HG02840 (cell line): Measurements from ENCODE around the gene DKK1.

ENCODE experiments used
- ATAC-seq: cut with Tn5 transposase; IDR thresholded peaks from one replicate; pipeline ENCODE4 v1.9.1; 2021; ENCODE audit warnings: mild to moderate bottlenecking, moderate library complexity, moderate number of reproducible peaks; ENCODE audit not compliant: unreplicated experiment, low FRiP score

Gene DKK1

DNA sequence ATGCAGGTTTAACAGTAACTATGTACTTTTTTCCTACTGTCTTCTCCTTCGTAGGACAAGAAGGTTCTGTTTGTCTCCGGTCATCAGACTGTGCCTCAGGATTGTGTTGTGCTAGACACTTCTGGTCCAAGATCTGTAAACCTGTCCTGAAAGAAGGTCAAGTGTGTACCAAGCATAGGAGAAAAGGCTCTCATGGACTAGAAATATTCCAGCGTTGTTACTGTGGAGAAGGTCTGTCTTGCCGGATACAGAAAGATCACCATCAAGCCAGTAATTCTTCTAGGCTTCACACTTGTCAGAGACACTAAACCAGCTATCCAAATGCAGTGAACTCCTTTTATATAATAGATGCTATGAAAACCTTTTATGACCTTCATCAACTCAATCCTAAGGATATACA is 2.4 kb downstream of the DKK1 start:
- no peak for ATAC-seq

DNA sequence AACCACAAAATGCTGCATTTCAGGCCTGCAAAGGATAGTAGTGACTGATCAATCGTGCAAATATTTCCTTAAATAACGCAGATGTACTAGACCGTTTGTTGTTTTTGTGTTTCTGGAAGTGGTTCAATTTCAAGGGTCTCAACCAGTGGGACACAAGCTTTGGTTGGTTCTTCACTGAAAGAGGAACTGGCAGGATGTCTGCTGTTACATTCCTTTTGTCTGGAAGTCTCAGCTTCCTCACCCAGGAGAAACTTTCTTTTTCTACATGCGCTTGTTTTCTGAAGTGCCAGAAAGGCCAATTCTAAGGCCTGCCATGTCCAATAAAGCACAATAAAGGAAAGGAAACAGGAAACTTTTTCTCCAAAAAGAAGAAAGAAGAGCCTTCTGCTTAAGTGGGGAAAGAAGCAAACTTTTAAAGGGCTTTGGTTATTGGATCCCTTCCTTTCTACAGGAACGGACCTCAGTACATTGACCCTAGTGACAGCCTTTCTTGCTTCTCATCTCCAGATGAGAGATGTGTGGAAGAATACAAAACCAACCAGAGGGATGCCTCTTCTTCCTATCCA is 4.1 kb downstream of the DKK1 start:
- ATAC-seq: no peak

DNA sequence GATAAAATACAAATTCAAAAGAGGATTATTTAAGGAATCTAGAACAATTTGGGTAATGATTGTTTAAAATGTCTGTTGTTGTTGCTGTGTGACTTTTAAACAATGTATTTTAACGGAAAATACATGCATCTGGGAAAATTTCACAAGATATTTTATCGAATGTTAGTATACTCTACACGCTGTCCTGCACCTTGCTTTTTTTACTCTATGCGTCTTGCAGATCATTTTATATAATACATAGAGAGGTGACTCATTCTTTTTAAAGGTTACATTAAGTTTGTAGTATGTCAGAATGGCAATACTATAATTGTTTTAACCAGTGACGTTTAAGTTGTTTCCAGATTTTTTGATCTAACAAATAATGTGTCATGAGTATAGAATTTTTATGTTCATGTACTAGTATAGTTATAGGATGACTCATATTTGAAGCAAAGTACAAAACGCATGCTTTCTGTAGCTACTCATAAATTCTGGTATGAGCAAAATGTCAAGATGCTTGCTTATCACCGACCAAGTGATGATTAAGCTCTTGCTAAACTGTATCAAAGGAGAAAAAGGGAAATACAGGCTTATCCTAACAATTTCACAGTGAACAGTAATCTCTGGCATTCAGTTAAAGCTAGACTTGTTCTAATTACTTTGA is 4.9 kb downstream of the DKK1 start:
- ATAC-seq: no peak

DNA sequence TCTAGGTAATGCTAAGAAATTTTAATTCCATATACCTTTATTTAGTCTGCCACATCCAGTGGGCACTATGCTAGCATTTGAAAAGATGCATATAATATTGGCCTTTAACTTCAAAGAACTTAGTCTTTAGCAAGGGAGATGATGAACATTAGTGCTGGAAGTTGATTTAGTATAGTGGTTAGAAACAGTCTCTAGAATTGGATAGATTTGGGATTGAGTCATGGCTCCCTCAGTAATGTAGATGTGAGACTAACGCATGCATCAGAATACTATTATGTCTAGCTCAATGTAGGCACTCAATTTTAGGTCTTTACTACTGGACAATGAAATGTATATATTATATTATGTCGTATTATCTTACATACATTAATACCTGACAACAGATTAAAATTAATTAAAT is 5.8 kb downstream of the DKK1 start:
- no peak for ATAC-seq

DNA sequence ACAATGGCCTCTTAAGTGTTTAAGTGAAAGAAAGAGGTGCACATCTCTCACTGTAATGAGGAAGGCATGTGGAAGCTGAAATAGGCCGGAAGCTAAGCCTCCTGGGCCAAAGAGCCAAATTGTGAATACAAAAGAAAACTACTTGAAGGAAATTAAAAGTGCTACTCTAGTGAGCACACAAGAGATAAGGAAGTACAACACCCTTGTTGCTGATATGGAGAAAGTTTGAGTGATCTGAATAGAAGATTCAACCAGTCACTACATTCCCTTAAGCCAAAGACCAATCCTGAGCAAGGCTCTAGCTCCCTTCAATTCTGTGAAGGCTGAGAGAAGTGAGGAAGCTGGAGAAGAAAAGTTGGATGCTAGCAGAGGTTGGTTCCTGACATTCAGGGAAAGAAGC is 8.2 kb downstream of the DKK1 start:
- ATAC-seq: no peak

DNA sequence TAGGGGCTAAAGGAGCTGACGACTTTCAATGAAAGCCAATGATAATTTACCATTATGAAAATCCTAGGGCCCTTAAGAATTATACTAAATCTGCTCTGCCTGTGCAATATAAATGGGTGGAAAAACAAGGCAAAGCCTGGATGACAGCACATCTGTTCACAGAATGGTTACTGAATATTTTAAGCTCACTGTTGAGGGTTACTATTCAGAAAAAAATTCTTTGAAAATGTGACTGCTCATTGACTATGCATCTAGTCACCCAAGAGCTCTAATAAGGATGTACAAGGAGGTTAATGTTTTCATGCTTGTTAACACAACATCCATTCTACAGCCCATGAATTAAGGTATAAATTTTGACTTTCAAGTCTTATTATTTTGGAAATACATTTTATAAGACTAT is 8.9 kb downstream of the DKK1 start:
- no peak for ATAC-seq

DNA sequence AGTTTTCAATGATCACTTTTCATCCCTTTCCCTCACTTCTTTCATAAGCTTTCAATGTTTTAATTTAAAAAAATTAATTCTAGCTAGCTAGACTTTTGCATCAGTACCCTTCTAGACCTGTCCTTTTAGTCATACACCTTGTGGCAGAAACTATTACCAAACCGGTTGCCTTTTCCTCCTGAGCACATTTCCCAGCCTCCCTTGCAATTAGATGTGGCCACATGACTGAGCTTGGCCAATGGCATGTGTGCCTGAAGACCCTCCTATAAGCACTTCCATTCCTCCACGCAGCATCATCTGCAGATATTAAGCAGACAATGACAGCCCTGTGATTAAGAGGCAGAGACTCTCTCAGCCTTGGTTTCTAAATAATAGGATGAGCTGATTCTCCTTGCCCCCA is 12.3 kb downstream of the DKK1 start:
- no peak for ATAC-seq

DNA sequence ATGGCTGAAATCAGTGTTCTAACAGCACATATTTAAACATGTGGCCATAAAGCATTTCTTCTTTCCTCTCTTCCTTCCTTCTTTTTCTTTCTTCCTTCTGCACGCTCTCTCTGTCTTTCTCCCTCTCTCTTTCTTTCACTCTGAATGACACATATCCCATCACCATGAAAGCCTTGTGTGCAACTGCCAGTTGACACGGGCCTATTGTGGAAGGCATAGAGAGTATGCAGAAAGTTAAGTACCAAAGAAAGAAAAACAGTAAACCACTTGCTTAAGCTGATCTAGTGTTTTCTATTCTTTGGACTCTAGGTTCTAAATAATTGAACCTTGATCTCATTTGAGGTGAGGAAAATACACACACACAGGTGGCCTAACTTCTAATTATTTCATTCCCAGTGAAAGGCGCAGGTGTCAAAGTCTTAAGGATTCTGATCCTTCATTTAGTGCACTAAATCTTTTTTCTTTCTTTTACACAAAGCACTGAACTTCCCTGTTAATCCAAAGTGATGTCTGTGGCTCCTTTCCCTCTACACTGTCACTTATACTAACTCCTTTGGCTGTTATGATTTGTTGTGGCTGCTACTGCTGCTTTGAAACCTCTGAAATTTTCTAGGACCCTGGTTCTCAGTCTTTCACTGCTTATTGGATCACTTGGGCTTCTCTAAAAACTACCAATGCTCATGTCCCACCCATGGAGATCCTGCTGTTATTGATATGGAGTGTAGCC is 17.7 kb downstream of the DKK1 start:
- ATAC-seq: no peak

DNA sequence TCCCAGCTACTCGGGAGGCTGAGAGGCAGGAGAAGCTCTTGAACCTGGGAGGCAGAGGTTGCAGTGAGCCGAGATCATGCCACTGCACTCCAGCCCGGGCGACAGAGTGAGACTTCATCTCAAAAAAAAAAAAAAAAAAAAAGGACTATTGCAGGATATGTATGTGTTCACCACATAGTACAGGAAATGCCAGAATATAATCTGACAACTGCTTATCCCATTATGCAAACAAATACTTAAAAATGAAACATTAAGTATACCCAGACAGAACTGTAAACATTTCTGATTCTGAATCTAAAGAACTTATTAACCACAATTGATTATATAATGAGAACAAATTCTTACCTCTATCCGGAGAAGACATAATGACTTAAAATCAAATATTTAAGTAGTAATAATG is 18.7 kb downstream of the DKK1 start:
- ATAC-seq: no peak

DNA sequence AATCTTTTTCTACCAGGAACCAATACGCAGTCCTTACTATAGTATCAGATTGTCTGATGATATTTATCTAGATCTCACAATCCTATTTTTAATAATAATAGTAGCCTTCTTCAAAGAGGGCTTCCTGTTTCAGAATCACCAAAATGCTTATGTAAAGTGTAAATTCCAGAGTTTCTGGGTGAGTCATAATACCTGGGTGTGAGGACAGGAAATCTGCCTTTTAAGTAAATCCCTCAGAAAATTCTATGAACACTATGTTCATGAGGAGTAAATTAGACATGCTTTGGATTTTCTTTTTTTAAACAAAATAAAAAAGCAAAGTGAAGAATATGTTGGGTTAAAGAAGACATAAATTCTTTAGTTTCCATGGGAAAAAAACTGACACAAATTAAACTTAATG is 20.5 kb downstream of the DKK1 start:
- no peak for ATAC-seq

DNA sequence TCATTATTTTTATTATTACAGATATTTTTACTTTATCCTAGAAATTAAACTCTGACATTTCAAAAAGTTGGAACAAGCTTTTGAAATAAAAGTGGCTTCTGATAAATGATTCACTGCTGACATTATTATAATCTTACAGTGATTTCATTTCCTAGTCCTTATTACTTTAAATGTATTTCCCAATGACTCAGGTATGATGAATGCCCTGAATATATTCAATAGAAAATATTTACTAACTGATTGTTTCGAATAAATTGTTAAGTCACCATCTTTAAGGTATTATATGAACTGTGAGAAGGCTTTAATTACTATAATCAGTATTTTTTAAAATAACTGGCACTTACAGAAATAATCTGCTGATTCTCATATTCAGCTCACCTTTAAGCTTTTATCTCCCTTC is 21.6 kb downstream of the DKK1 start:
- no peak for ATAC-seq

DNA sequence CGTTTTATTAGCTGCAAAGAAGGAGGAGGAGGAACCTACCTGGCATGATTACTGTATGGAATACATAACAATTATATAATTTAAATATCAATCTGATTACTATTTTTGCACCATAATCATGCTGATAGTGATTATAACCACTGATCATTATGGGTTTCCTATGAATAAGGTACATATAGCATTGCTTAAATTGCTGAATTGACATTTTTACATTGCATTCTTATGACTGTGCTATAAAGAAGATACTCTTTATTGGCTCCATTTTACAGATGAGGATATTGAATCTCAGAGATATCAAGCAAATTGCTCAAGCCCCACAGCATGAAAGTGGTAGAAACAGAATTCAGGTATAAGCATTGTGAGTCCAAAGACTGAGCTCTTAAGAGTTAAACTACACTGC is 23.1 kb downstream of the DKK1 start:
- no peak for ATAC-seq

DNA sequence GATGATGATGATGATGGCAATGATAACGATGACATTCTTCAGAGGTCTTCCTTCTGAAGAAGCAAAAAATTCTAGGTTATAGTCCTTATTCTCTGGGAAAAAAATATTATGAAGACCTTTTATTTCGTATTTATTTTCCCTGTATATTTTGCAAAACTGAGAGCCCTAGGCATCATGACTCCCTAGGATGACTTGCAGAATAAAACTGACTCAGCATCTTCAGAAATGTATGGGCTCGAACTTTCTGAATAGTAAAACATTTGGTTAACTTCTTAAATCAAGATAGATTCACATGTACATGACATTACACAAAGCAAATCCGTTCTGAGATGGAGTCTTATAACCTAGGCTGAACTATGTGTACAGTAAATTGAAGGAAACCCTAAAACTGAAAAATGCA is 29.4 kb downstream of the DKK1 start:
- ATAC-seq: no peak

DNA sequence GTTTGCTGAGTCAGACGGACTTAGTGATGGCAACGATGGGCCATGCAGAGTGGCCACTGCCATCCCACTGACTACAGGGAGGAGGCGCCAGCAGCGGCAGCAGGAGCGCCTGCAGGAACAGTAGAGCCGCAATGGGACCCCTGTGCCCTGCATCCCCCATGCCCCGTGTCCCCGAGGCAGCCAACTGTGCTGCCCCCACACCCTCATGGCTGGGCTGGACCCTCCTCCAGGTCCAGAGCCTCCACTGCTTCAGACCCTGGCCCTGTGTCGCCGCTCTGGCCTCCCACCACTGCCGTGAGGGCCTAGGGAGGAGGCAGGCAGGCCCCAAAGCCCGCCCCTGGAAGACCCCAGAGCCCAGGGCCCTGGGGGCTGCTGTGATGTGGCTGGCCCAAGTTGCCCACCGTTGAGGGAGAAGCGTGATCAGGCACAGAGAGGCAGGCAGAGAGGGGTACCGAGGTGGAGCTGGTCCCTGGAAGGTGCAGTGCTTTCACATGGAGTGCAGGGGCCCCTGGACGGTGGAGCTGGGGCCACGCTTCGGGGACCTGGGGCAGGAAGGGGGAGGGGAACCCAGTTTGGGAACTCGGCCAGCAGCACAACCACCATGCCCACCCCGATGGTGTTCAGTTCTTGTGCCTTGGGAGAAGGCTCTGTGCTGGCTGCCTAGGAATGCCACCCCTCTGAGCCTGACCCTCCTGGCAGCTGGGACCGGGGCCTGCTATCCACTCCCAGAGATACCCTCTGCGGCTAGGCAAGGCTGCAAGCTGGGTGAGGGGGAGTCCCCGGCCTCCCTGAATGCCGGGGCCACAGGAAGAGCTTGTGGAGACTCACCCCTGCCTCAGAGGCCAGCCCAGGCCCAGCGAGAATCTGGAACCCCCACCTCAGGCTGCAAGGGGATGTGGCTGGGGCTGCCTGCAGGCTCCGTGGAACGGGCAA is 32.6 kb downstream of the DKK1 start:
- no peak for ATAC-seq

DNA sequence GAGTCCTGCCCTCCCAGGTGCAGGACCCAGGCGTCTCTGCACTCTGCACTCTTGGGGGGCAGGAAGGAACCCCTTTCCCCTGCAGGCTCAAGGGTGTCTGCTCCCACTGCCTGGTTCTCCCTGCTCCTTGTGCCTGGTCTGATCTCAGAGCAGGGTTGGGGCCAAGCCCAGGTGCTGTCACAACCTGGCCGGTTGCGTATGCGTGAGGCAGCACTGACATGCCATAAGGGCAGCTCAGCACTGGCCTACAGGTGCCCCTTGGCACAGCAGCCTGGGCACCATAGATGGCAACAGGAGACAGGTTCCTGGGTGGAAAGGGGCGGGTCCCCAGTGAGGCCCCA is 33.2 kb downstream of the DKK1 start:
- ATAC-seq: no peak

DNA sequence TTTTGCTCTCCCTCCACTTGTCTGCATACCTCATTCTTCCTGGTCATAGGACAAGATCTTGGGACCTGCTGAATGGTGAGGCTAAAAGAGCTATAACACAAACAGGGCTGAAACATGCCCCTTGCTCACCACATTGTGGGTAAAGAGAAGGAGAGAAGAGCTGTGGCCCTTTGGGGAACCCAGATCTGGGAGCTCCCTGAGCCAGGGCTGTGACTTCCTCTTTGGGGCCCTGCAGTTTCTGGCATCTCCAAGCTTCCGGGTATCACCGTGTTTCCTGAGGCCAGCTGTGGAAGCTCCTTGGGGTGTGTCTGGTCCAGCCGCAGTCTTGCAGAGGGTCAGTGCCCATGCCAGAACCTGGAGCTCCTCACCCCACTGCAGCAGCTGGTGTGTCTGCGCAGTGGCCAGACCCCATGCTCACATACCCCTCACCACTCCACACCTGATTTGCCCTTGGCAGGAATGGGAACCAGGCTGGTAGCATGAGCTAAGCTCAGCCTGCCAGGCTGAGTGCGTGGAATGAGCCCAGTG is 34.0 kb downstream of the DKK1 start:
- ATAC-seq: no peak

DNA sequence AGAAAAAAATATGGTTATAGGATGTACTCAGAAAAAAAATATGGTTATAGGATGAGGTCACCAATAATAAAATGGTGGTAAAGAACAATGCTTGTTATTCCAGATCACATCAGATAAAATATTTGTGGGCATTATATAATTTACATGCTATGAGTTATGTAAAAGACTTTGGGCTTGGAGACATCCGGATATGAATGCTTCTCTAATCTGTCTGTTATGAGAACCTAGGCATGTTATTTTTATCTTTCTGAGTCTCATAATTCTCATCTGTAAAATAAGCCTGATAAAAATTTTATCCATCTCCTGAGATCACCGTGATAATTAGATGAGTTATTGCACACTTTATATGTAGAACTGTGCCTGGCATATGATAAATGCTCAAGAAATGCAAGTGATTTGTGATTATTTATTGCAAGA is 37.8 kb downstream of the DKK1 start:
- ATAC-seq: no peak

DNA sequence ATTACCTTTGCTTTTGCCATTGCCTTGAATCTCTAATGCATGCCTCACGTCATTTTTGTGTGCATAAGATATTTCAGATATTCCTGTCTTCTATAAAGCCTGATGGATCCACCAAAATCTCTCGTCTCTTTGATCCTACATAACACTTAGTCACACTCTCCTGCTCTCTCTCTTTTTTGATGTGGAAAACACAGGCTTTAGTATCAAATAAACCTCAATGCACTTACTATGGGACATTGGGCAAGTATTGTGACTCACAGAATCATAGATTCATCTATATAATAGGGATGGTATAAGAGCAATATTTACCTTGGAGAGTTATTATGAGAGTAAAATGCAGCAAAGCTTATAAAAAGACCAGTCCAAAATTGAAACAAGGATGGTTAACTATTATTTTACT is 39.1 kb downstream of the DKK1 start:
- no peak for ATAC-seq

DNA sequence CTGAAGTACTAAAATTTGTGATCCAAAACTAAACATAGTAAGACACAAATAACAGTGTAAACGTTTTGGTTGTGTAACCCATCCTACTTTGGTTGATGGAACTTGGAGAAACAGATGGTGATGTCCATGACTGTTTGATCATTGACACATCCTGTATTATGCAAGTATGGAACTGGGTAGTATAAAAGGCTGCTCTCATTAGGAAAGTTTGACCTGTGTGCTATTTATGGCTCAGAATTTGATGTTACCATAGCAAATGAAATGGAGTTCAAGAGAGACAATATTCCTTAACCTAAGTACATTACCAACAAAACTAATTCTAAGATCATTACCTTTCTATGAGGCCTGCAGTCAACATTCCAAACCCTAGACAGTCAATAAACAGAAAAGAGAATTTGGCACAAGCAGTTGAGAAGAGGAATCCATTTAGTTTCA is 39.9 kb downstream of the DKK1 start:
- ATAC-seq: no peak

DNA sequence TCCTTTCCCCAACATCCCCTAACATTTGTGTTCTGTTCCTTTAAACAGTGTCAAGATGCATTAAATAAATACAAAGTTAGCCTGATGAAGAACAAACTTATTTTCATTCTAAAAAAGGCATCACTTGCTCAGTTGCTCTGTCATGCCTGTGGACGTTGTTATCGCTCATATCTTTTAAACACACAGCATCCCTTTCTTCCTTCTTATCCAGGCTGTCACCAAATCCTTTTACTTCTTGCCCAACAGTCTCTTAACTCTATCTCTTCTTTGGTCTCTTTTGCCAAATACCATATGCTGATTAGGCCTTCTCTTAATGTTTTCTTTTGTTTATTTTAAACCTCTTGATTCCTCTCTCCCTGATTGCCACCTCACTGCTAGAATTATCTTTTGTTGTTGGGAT is 43.9 kb downstream of the DKK1 start:
- no peak for ATAC-seq

DNA sequence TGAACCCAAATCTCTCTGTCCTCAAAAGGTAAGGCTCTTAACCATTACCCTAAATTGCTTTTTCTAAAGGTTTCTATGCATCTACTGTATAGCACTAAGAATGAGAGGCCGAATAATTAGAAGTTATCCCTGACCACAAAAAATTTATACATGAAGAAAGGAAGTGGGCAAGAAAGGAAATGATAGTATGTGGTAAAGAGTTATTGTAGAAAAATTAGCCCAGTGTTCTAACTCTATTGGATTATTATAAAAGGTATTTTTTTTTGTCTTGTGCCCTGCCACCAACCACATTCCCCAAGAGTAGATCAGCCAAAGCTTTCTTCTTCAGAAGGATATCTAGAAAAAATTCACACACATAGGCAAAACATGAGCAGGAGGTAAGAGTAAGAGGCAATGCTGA is 45.4 kb downstream of the DKK1 start:
- ATAC-seq: no peak
